Measurements from ENCODE around the gene PADI2.
A peak's percentile ranks its signal among the peaks of the same experiment; 100 is the strongest.

The PADI2 gene

DNA sequence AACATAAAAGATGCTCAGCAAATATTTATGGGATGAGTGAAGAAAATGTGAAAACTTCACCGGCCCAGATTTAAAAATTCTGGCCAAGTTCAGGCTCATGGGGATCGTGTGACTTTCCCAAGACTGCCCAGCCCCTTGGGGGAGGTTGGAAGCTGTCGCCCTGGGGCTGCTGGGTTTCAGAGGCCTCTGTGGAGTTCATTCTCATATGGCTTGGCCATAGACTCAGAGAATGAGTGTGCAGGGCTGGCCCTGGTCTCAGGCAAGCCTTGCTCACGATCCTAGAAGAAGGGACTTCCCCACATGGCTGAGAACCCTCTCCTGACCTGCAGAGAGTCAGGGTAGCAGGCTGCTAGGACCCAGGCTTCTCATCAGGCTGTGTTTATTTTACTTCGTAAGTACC, 24.6 kb downstream of the PADI2 start:
- no peak overlapping the region for H3K4me3 ChIP-seq (ENCODE audit: low read depth, low read length)
- TF ChIP-seq, protein P1, sequence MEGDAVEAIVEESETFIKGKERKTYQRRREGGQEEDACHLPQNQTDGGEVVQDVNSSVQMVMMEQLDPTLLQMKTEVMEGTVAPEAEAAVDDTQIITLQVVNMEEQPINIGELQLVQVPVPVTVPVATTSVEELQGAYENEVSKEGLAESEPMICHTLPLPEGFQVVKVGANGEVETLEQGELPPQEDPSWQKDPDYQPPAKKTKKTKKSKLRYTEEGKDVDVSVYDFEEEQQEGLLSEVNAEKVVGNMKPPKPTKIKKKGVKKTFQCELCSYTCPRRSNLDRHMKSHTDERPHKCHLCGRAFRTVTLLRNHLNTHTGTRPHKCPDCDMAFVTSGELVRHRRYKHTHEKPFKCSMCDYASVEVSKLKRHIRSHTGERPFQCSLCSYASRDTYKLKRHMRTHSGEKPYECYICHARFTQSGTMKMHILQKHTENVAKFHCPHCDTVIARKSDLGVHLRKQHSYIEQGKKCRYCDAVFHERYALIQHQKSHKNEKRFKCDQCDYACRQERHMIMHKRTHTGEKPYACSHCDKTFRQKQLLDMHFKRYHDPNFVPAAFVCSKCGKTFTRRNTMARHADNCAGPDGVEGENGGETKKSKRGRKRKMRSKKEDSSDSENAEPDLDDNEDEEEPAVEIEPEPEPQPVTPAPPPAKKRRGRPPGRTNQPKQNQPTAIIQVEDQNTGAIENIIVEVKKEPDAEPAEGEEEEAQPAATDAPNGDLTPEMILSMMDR (IDR thresholded peaks at IDR 0.05; ENCODE audit: insufficient read depth, low read depth, low read length, missing control alignments): no peak
- peak; percentile 85 for DNase-seq (ENCODE audit: low read depth)

DNA sequence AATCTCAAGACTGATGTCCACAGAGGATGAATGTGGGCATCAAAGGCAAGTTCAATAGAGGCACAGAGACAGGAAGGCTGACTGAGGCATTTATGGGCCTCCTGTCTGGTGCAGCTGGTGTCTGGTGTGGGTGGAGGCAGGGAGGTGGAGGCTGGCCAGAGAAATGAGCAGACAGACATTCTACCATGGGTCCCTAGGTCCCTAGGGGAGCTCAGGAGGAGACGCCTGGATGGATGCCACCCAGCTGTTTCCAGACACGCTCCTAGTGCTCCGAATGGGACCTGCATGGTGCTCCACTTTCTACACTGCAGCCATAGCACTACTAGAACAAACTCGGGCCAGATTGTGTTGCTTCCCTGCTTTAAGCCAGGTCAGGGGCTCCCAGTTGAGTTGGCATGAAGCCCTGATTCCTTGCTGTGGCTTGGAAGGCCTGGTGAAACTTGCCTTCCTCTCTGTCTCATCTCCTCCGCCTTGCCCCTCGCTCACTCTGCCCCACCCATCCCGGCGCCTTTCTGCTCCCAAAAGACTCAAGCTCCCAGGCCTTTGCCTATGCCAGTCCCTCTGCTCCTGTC, 25.3 kb downstream of the PADI2 start:
- no peak for DNase-seq (ENCODE audit: low read depth)
- TF ChIP-seq, protein P1 (IDR thresholded peaks at IDR 0.05; ENCODE audit: insufficient read depth, low read depth, low read length, missing control alignments): no peak
- no peak overlapping the region for H3K4me3 ChIP-seq (ENCODE audit: low read depth, low read length)

DNA sequence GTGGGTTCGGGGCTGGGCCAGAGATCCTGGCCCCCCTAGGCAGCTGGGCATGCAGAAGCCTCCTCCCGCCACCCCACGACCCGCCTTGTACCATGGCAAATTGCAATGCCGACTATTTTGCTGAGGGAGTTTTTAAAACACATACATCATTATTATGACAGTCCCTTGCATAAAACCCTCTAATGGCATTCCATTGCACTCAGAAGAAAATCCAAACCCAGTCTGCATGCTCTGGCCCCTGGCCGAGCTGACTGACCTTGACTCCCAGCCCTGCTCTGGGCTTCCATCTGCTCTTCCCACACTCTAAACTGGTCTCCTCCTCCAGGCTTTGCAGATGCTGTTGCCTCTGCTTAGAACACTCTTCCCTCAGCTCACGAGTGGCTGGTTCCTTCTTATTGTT, 28.0 kb downstream of the PADI2 start:
- no peak for DNase-seq (ENCODE audit: low read depth)
- TF ChIP-seq, protein P1 (IDR thresholded peaks at IDR 0.05; ENCODE audit: insufficient read depth, low read depth, low read length, missing control alignments): no peak
- no peak overlapping the region for H3K4me3 ChIP-seq (ENCODE audit: low read depth, low read length)

DNA sequence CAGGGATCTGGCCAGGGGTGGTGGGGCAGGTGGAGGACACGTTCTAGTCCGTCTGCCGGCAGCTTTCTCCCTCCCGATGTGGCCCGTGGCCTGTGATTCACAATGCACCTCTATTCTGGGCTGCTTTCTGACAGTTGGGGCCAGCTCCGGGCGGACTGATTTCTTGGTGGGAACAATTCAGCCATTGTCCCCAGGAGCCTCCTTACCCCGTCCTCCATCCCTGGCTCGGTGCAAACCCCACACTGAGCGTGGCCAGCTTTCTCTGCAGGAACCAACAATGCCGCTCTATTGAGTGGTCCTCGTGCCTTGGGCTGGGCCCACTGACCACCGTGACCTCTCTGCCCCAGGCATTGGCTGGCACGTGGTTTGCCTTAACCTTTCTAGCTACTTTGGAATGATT, 29.7 kb downstream of the PADI2 start:
- no peak for DNase-seq (ENCODE audit: low read depth)
- TF ChIP-seq, protein P1 (IDR thresholded peaks at IDR 0.05; ENCODE audit: insufficient read depth, low read depth, low read length, missing control alignments): no peak
- no peak overlapping the region for H3K4me3 ChIP-seq (ENCODE audit: low read depth, low read length)

DNA sequence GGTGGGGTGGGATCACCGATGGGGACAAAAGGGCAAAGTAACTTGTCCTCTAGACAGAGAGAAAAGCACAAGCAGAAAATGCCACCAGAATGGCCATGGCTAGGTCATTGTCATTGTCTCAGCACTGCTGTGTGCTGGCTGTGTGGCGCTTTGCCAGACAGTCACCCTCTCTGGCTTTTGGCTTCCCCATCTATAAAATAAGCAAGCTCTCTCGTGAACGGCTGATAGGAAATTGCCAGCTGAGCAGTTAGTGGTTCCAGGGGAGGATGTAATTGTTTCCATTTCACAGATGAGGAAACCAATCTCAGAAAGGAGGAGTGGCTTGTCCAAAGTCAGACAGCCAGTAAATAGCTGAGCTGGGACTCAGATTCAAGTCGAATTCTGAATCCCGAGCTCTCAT, 32.5 kb downstream of the PADI2 start:
- DNase-seq (ENCODE audit: low read depth): no peak
- no peak overlapping the region for H3K4me3 ChIP-seq (ENCODE audit: low read depth, low read length)
- TF ChIP-seq, protein P1 (IDR thresholded peaks at IDR 0.05; ENCODE audit: insufficient read depth, low read depth, low read length, missing control alignments): no peak

DNA sequence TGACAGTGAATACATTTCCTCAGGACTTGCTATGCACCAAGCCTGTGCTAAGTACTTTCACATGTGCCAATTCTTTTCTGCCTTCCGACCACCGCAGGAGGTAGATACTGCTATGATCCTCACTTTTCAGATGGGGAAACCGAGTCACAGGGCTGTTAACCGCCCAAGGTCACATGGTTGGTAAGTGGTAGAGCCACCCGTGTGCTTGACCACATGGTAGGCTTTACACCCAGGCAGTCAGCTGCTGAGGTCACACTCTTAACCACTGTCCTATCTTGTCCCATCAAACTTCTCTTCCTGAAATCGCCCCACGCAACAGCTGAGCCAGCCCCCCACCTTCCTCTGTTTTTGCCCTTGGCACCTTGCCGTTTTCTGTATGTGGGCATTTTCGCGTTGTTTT, 34.5 kb downstream of the PADI2 start:
- TF ChIP-seq, protein P1 (IDR thresholded peaks at IDR 0.05; ENCODE audit: insufficient read depth, low read depth, low read length, missing control alignments): no peak

DNA sequence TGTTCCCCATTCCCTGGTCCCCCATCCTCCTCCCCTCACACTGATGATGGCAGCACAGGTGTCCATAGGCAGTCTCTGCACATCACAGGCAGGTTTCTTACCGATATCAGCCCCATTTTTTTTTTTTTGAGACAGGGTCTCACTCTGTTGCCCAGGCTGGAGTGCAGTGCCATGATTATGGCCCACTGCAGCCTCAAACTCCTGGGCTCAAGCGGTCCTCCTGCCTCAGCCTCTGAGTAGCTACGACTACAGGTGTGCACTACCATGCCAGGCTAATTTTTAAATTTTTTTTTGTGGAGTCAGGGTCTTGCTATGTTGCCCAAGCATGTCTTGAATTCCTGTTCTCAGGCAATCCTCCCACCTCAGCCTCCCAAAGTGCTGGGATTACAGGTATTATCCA, 36.5 kb downstream of the PADI2 start:
- no peak overlapping the region for H3K4me3 ChIP-seq (ENCODE audit: low read depth, low read length)
- TF ChIP-seq, protein P1 (IDR thresholded peaks at IDR 0.05; ENCODE audit: insufficient read depth, low read depth, low read length, missing control alignments): no peak
- DNase-seq (ENCODE audit: low read depth): no peak

More for the DNA sequence above, 34.5 kb downstream of the PADI2 start:
- H3K4me3 ChIP-seq (ENCODE audit: low read depth, low read length): no peak overlapping the region
- no peak for DNase-seq (ENCODE audit: low read depth)

Measured in GM12865 (cell line).